Mesodermal cell (in vitro differentiated cells): ENCODE results near the gene FERMT3.

ENCODE experiments used
- H3K27ac ChIP-seq: 2 replicates; pipeline ENCODE4 v1.7.0; 2013; ENCODE audit warnings: mild to moderate bottlenecking, low read depth, low read length, moderate library complexity; ENCODE audit not compliant: severe bottlenecking
- H3K36me3 ChIP-seq: 2 replicates; pipeline ENCODE4 v1.7.1; 2013; ENCODE audit warnings: mild to moderate bottlenecking, low read length, moderate library complexity; ENCODE audit not compliant: control insufficient read depth, insufficient read depth
- H3K4me1 ChIP-seq: one replicate; pipeline ENCODE4 v1.7.1; 2013; ENCODE audit warnings: mild to moderate bottlenecking, low read length; ENCODE audit not compliant: insufficient read depth, control insufficient read depth, poor library complexity, severe bottlenecking
- H3K4me3 ChIP-seq: 2 replicates; pipeline ENCODE4 v1.7.0; 2013; ENCODE audit warnings: low read length, control low read depth, mild to moderate bottlenecking; ENCODE audit not compliant: insufficient read depth, poor library complexity, severe bottlenecking; ENCODE audit errors: extremely low read depth
- H3K9me3 ChIP-seq: 2 replicates; pipeline ENCODE4 v1.7.1; 2013; ENCODE audit warnings: mild to moderate bottlenecking, low read length, moderate library complexity; ENCODE audit not compliant: control insufficient read depth
- WGBS, 2 experiments: methylation state at CpG; one replicate each; pipeline ENCODE4 v1.1.5; 2013; ENCODE audit warnings: missing lambda C conversion rate in 2 of 2; ENCODE audit not compliant: insufficient coverage in 2 of 2; 5-methylcytosine and 5-hydroxymethylcytosine counted together

Gene FERMT3

GRCh38 chr11:64208086-64208795, 1.7 kb downstream of the FERMT3 start:
- no peak overlapping the region for H3K4me3 ChIP-seq
- no peaks in the 10 kb centered on the region for H3K9me3 ChIP-seq
- 94 to 96% methylated on average over 20 of the region's 23 CpGs for WGBS, 2 experiments
- peak overlapping the region; percentile 83 for H3K27ac ChIP-seq
- H3K4me1 ChIP-seq: peaks cover 27% of the 10 kb centered on the region
- peaks cover 51% of the 10 kb centered on the region for H3K36me3 ChIP-seq

- peaks cover 26% of the 10 kb centered on the region for H3K4me1 ChIP-seq
- no peak overlapping the region for H3K4me3 ChIP-seq
- peaks cover 44% of the 10 kb centered on the region for H3K36me3 ChIP-seq
- H3K9me3 ChIP-seq: no peaks in the 10 kb centered on the region
- whole genome bisulfite sequencing, 2 experiments: 90 to 94% methylated on average over 16 to 18 of the region's 18 CpGs
- peak overlapping the region; percentile 83 for H3K27ac ChIP-seq
Measured at GRCh38 chr11:64208796-64209562, 2.5 kb downstream of the FERMT3 start.

- H3K4me3 ChIP-seq: no peak overlapping the region
- peaks cover 40% of the 10 kb centered on the region for H3K36me3 ChIP-seq
- peaks cover 26% of the 10 kb centered on the region for H3K4me1 ChIP-seq
- no peaks in the 10 kb centered on the region for H3K9me3 ChIP-seq
- no peak overlapping the region for H3K27ac ChIP-seq
- WGBS, 2 experiments: 92 to 100% methylated on average over 2 to 8 of the region's 8 CpGs
Measured at GRCh38 chr11:64209563-64209843, 3.0 kb downstream of the FERMT3 start.

GRCh38 chr11:64210301-64211020, 3.9 kb downstream of the FERMT3 start:
- peaks cover 26% of the 10 kb centered on the region for H3K4me1 ChIP-seq
- 96 to 98% methylated on average over 14 to 24 of the region's 24 CpGs for WGBS, 2 experiments

GRCh38 chr11:64211181-64211872, 4.8 kb downstream of the FERMT3 start:
- no peak overlapping the region for H3K27ac ChIP-seq
- whole genome bisulfite sequencing, 2 experiments: 93 to 95% methylated on average over 12 to 20 of the region's 30 CpGs
- H3K36me3 ChIP-seq: peaks cover 28% of the 10 kb centered on the region
- H3K9me3 ChIP-seq: no peaks in the 10 kb centered on the region
- H3K4me3 ChIP-seq: no peak overlapping the region
- H3K4me1 ChIP-seq: peaks cover 21% of the 10 kb centered on the region

More at GRCh38 chr11:64210301-64211020, 3.9 kb downstream of the FERMT3 start:
- no peaks in the 10 kb centered on the region for H3K9me3 ChIP-seq
- no peak overlapping the region for H3K4me3 ChIP-seq
- H3K36me3 ChIP-seq: peaks cover 37% of the 10 kb centered on the region
- H3K27ac ChIP-seq: no peak overlapping the region

- no peak overlapping the region for H3K4me3 ChIP-seq
- no peaks in the 10 kb centered on the region for H3K9me3 ChIP-seq
- peaks cover 27% of the 10 kb centered on the region for H3K36me3 ChIP-seq
- WGBS, 2 experiments: 89 to 95% methylated on average over 5 to 6 of the region's 6 CpGs
- H3K4me1 ChIP-seq: no peaks in the 10 kb centered on the region
- H3K27ac ChIP-seq: no peak overlapping the region
Measured at GRCh38 chr11:64216879-64217278, 10.4 kb downstream of the FERMT3 start.

- no peak overlapping the region for H3K4me3 ChIP-seq
- H3K27ac ChIP-seq: no peak overlapping the region
- no peaks in the 10 kb centered on the region for H3K4me1 ChIP-seq
- H3K9me3 ChIP-seq: no peaks in the 10 kb centered on the region
- peaks cover 25% of the 10 kb centered on the region for H3K36me3 ChIP-seq
- 90 to 98% methylated on average over 4 to 7 of the region's 11 CpGs for WGBS, 2 experiments
Measured at GRCh38 chr11:64218628-64219353, 12.3 kb downstream of the FERMT3 start.

GRCh38 chr11:64219354-64219684, 12.8 kb downstream of the FERMT3 start:
- Histone ChIP-seq H3K4me3 (no peak overlapping the region), H3K4me1 (no peaks in the 10 kb centered on the region), H3K36me3 (peaks cover 31% of the 10 kb centered on the region), H3K9me3 (no peaks in the 10 kb centered on the region), H3K27ac (no peak overlapping the region)
- WGBS, 2 experiments: 93 to 96% methylated on average over 5 to 6 of the region's 7 CpGs

GRCh38 chr11:64219755-64220154, 13.2 kb downstream of the FERMT3 start:
- no peak overlapping the region for H3K27ac ChIP-seq
- H3K4me1 ChIP-seq: no peaks in the 10 kb centered on the region
- no peak overlapping the region for H3K4me3 ChIP-seq
- H3K9me3 ChIP-seq: no peaks in the 10 kb centered on the region
- WGBS, 2 experiments: 98 to 100% methylated on average over 5 to 6 of the region's 10 CpGs
- H3K36me3 ChIP-seq: peaks cover 34% of the 10 kb centered on the region

- peaks cover 29% of the 10 kb centered on the region for H3K36me3 ChIP-seq
- H3K4me1 ChIP-seq: peaks cover 3% of the 10 kb centered on the region
- no peak overlapping the region for H3K4me3 ChIP-seq
- WGBS, 2 experiments: 92 to 93% methylated on average over 17 of the region's 17 CpGs
- H3K9me3 ChIP-seq: no peaks in the 10 kb centered on the region
- no peak overlapping the region for H3K27ac ChIP-seq
Measured at GRCh38 chr11:64220271-64220670, 13.8 kb downstream of the FERMT3 start.
